Common myeloid progenitor, CD34-positive (primary cell): ENCODE results near the gene CDH18.

Experiments used
- CTCF ChIA-PET: fragments of 350-600 bp; sonication (Branson Sonifier 250); formaldehyde crosslinking; loops from one replicate; lab custom pipeline; 2021; ENCODE audit warnings: antibody characterized with exemption; lab: Charles Lee
- POLR2A ChIA-PET: fragments of 350-600 bp; sonication (Branson Sonifier 250); formaldehyde crosslinking; loops from one replicate; lab custom pipeline; 2021; ENCODE audit warnings: antibody characterized with exemption; lab: Charles Lee
- DNase-seq, 3 donors: peaks; one replicate each; pipeline versions ENCODE4 v3.0.0 to v3.0.0-alpha.2; 2013
- H3K27ac ChIP-seq, 2 experiments: 1 replicate in 1 of 2; 2 replicates in 1 of 2; pipeline ENCODE4 v1.7.0; 2013; ENCODE audit warnings: inconsistent platforms in 2 of 2, low read length in 2 of 2, mild to moderate bottlenecking in 2 of 2, low read depth in 1 of 2, moderate library complexity in 1 of 2; ENCODE audit not compliant: severe bottlenecking in 2 of 2, insufficient read depth in 1 of 2, poor library complexity in 1 of 2
- H3K27me3 ChIP-seq, 5 experiments: replicated peaks in 2 of 5; 1 replicate in 3 of 5; 2 replicates in 2 of 5; pipeline versions ENCODE4 v1.6.1 to v1.7.0; 2013; ENCODE audit warnings: low read length in 4 of 5, mild to moderate bottlenecking in 2 of 5, moderate library complexity in 2 of 5, inconsistent platforms in 1 of 5; ENCODE audit not compliant: insufficient read depth in 5 of 5, control insufficient read depth in 4 of 5
- H3K36me3 ChIP-seq, 4 experiments: 1 replicate in 2 of 4; 2 replicates in 2 of 4; pipeline versions ENCODE4 v1.6.1 to v1.7.0; 2013; ENCODE audit warnings: low read length in 3 of 4, control low read depth in 1 of 4, mild to moderate bottlenecking in 1 of 4; ENCODE audit not compliant: control insufficient read depth in 4 of 4, insufficient read depth in 4 of 4
- H3K4me1 ChIP-seq, 4 experiments: 1 replicate in 3 of 4; 2 replicates in 1 of 4; pipeline versions ENCODE4 v1.6.1 to v1.7.1; 2013; ENCODE audit warnings: low read length in 3 of 4, mild to moderate bottlenecking in 3 of 4, control low read depth in 1 of 4, inconsistent platforms in 1 of 4, moderate library complexity in 1 of 4; ENCODE audit not compliant: control insufficient read depth in 4 of 4, insufficient read depth in 4 of 4; ENCODE audit errors: control extremely low read depth in 1 of 4
- H3K4me3 ChIP-seq, 7 experiments: 1 replicate in 4 of 7; 2 replicates in 3 of 7; pipeline versions ENCODE4 v1.5.1 to v1.7.0; 2013; ENCODE audit warnings: mild to moderate bottlenecking in 7 of 7, low read length in 6 of 7, moderate library complexity in 6 of 7, inconsistent platforms in 2 of 7, low read depth in 2 of 7, control low read depth in 1 of 7; ENCODE audit not compliant: insufficient read depth in 4 of 7, control insufficient read depth in 1 of 7; ENCODE audit errors: extremely low read depth in 1 of 7
- H3K9me3 ChIP-seq, 5 experiments: 1 replicate in 4 of 5; 2 replicates in 1 of 5; pipeline versions ENCODE4 v1.6.1 to v1.7.1; 2013; ENCODE audit warnings: low read length in 4 of 5, mild to moderate bottlenecking in 2 of 5, inconsistent platforms in 1 of 5, low read depth in 1 of 5, moderate library complexity in 1 of 5; ENCODE audit not compliant: control insufficient read depth in 4 of 5, insufficient read depth in 2 of 5; ENCODE audit errors: control extremely low read depth in 1 of 5
- WGBS: methylation state at CpG from one replicate; pipeline ENCODE4 v1.1.5; 2013; ENCODE audit not compliant: insufficient coverage; 5-methylcytosine and 5-hydroxymethylcytosine counted together

Gene CDH18

DNA sequence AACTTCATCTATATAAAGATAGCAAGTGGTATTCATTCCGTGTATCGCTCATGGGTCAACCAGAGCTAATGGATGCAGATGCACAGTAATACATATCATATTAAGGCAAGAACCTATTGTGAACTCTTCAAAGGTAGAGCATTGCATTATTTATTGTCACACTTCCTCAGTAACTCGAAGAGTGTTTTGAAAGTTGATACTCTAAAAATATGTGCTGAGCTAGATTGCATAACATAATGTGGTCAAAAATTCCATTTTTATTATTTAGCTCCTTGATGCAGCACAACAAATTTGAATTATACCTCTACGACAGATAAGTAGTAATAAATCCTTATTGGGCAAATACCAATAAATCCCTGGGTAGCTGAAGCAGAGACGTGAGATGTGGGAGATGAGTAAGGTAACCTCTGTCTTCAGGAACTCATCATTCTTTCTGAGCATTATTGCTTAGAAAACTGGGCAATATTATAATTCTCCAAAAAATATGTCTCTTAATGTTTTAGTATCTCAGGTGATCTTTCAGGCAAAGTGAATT lies 70.3 kb downstream of the CDH18 start:
- H3K27me3 ChIP-seq, result no peaks in the 10 kb centered on the region
- no peak overlapping the region for H3K27ac ChIP-seq
- H3K4me1 ChIP-seq, result no peaks in the 10 kb centered on the region
- no peak overlapping the region for H3K4me3 ChIP-seq
- H3K9me3 ChIP-seq, result no peaks in the 10 kb centered on the region
- DNase-seq, result no peak
- H3K36me3 ChIP-seq, result no peaks in the 10 kb centered on the region
- WGBS, result no CpG with 5 or more reads among the region's 5 CpGs
- POLR2A ChIA-PET, result no interaction called here
- CTCF ChIA-PET, result no interaction called here

DNA sequence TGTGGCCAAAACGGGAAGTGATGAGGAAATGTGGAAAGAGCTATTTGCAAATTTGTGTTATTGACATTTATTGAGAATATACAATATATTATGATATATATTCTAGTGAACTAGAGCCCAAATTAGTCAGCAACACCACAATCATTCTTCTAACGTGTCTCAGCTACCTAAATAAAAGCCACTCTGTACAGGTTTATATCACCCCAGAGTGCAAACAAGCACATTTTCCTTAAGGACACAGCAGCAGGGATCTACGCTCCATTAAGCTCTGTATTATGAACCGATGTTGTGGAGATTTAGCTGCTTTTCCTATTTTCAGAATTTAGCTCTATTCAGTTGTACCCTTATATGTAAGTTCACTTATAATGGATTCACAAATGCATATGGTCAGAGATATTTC lies 77.9 kb downstream of the CDH18 start:
- 80% methylated on average over 1 of the region's 4 CpGs for WGBS
- Histone ChIP-seq H3K36me3 (no peaks in the 10 kb centered on the region), H3K4me3 (no peak overlapping the region), H3K27ac (no peak overlapping the region), H3K9me3 (no peaks in the 10 kb centered on the region), H3K27me3 (no peaks in the 10 kb centered on the region), H3K4me1 (no peaks in the 10 kb centered on the region)
- ChIA-PET CTCF (no interaction called here), POLR2A (no interaction called here)
- DNase-seq, result no peak

DNA sequence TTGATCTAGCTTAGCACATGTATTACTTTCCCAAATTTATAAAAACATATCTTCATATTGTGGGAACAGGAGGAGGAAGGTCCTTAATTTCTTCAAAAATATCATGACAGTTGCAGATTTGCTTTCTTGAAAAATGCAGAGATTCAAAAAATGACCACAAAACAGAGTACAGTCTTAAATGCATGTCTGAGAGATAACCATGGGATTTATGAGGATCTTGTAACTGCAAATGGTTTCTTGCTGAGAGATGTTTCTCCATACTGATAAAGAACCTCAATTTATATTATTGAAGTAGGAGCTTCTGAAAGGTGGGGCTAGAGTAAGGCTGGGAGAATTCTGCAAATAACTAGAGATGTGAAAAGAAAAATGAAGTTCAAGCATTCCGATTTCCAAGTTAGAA lies 83.2 kb downstream of the CDH18 start:
- Histone ChIP-seq H3K4me3 (no peak overlapping the region), H3K9me3 (no peaks in the 10 kb centered on the region), H3K27ac (no peak overlapping the region), H3K4me1 (no peaks in the 10 kb centered on the region), H3K27me3 (no peaks in the 10 kb centered on the region), H3K36me3 (no peaks in the 10 kb centered on the region)
- POLR2A ChIA-PET, result no interaction called here
- 80% methylated on average over 1 of the region's 1 CpG for WGBS
- DNase-seq, result no peak
- CTCF ChIA-PET, result no interaction called here

- Histone ChIP-seq H3K27me3 (no peaks in the 10 kb centered on the region), H3K4me1 (no peaks in the 10 kb centered on the region), H3K4me3 (no peak overlapping the region), H3K27ac (no peak overlapping the region), H3K36me3 (no peaks in the 10 kb centered on the region), H3K9me3 (no peaks in the 10 kb centered on the region)
- CTCF ChIA-PET, result no interaction called here
- POLR2A ChIA-PET, result no interaction called here
- 100% methylated on average over 3 of the region's 5 CpGs for WGBS
- no peak for DNase-seq
Observed at GRCh38 chr5:19903611-19904010, 84.4 kb downstream of the CDH18 start.

GRCh38 chr5:19902316-19902934 lies 85.6 kb downstream of the CDH18 start:
- H3K4me3 ChIP-seq, result no peak overlapping the region
- no peaks in the 10 kb centered on the region for H3K4me1 ChIP-seq
- WGBS, result 67% methylated on average over 3 of the region's 5 CpGs
- H3K9me3 ChIP-seq, result no peaks in the 10 kb centered on the region
- ChIA-PET POLR2A (no interaction called here), CTCF (no interaction called here)
- H3K27ac ChIP-seq, result no peak overlapping the region
- no peak for DNase-seq
- no peaks in the 10 kb centered on the region for H3K27me3 ChIP-seq
- no peaks in the 10 kb centered on the region for H3K36me3 ChIP-seq

GRCh38 chr5:19900269-19900668 lies 87.7 kb downstream of the CDH18 start:
- no CpG with 5 or more reads among the region's 3 CpGs for WGBS
- CTCF ChIA-PET, result no interaction called here
- no peak overlapping the region for H3K4me3 ChIP-seq
- H3K36me3 ChIP-seq, result no peaks in the 10 kb centered on the region
- no peaks in the 10 kb centered on the region for H3K4me1 ChIP-seq
- DNase-seq, result no peak
- POLR2A ChIA-PET, result no interaction called here
- H3K9me3 ChIP-seq, result no peaks in the 10 kb centered on the region
- no peaks in the 10 kb centered on the region for H3K27me3 ChIP-seq
- no peak overlapping the region for H3K27ac ChIP-seq

DNA sequence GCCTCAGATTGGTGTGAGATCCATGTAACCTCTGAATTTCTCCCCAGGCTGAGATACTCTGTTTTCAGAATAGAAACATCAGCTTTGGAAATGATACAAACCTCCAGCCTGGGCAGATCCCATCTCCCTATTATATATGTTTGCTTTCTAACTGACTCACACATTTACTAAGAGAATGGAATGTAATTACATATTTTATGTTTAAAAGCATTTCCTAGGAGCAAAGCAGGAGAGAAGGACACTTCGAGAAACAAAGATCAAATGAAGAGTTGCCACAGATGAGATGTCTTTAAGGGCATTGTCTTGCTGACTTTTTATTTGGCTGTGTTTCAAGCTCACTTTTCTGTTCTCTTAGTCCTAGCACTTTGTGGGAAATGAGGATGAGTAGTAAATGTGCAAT lies 96.3 kb downstream of the CDH18 start:
- WGBS, result 100% methylated on average over 1 of the region's 1 CpG
- Histone ChIP-seq H3K9me3 (no peaks in the 10 kb centered on the region), H3K36me3 (no peaks in the 10 kb centered on the region), H3K4me1 (no peaks in the 10 kb centered on the region), H3K27ac (no peak overlapping the region), H3K4me3 (no peak overlapping the region), H3K27me3 (no peaks in the 10 kb centered on the region)
- POLR2A ChIA-PET, result no interaction called here
- CTCF ChIA-PET, result no interaction called here
- DNase-seq, result no peak
